HepG2 (cell line): Measurements from ENCODE around the gene PTTG1. TPM values are rescaled to one million over a fixed set of nuclear protein-coding genes. Genes with fewer than 3 reads are reported as not detected.

Source experiments
- ELF4 ChIP-seq: sonication (generic); formaldehyde crosslinking; IDR thresholded peaks from 2 replicates; pipeline ENCODE4 v1.5.0; 2020; ENCODE audit warnings: missing genetic modification reagents, mild to moderate bottlenecking, moderate library complexity, borderline replicate concordance
- GMEB2 ChIP-seq: IDR thresholded peaks from 2 replicates; pipeline ENCODE4 v1.6.1; 2016; ENCODE audit warnings: missing biosample characterization, missing genetic modification reagents, low read depth
- NAIF1 ChIP-seq: sonication (generic); formaldehyde crosslinking; IDR thresholded peaks from 2 replicates; pipeline ENCODE4 v1.5.0; 2020; ENCODE audit warnings: mild to moderate bottlenecking, missing genetic modification reagents, borderline replicate concordance
- NBN ChIP-seq: fragments of 450-650 bp; conservative IDR thresholded peaks from 2 replicates; pipeline ENCODE4 v1.6.1; 2017
- NFAT5 ChIP-seq: sonication (generic); formaldehyde crosslinking; IDR thresholded peaks from 2 replicates; pipeline ENCODE4 v1.4.0; 2020; ENCODE audit warnings: missing genetic modification reagents
- NFRKB ChIP-seq: fragments of 450-650 bp; IDR thresholded peaks from 2 replicates; pipeline ENCODE4 v1.6.1; 2017
- SOX13 ChIP-seq, 3 experiments: fragments of 450-650 bp in 1 of 3; sonication (generic) in 1 of 3; formaldehyde crosslinking in 1 of 3; IDR thresholded peaks in 2 of 3; conservative IDR thresholded peaks in 1 of 3; 2 replicates each; pipeline versions ENCODE4 v1.5.0 to v1.6.1; 2016 to 2020; ENCODE audit warnings: antibody characterized with exemption in 1 of 3, mild to moderate bottlenecking in 1 of 3, missing compliant biosample characterization in 1 of 3, missing genetic modification reagents in 1 of 3, moderate library complexity in 1 of 3
- THAP7 ChIP-seq: sonication (generic); formaldehyde crosslinking; IDR thresholded peaks from 2 replicates; pipeline ENCODE4 v1.8.1; 2023; ENCODE audit warnings: mild to moderate bottlenecking, missing genetic modification reagents
- U2AF2 ChIP-seq: fragments of 200-400 bp; formaldehyde crosslinking; IDR thresholded peaks from 2 replicates; pipeline ENCODE4 v1.6.1; 2017; ENCODE audit warnings: low read depth, mild to moderate bottlenecking, low read length
- ZFY ChIP-seq: sonication (generic); formaldehyde crosslinking; IDR thresholded peaks from 2 replicates; pipeline ENCODE4 v1.4.0; 2020; ENCODE audit warnings: missing genetic modification reagents
- ZNF235 ChIP-seq: sonication (generic); formaldehyde crosslinking; IDR thresholded peaks from 2 replicates; pipeline ENCODE4 v1.8.1; 2023; ENCODE audit warnings: mild to moderate bottlenecking, missing genetic modification reagents, borderline replicate concordance
- ZNF496 ChIP-seq: sonication (generic); formaldehyde crosslinking; IDR thresholded peaks from 2 replicates; pipeline ENCODE4 v1.8.1; 2023; ENCODE audit warnings: mild to moderate bottlenecking, moderate library complexity, missing genetic modification reagents; ENCODE audit not compliant: insufficient replicate concordance
- ZNF567 ChIP-seq: sonication (generic); formaldehyde crosslinking; IDR thresholded peaks from 2 replicates; pipeline ENCODE4 v1.8.1; 2023; ENCODE audit warnings: mild to moderate bottlenecking, missing genetic modification reagents, borderline replicate concordance
- ZNF710 ChIP-seq: sonication (generic); formaldehyde crosslinking; IDR thresholded peaks from 2 replicates; pipeline ENCODE4 v1.5.0; 2020; ENCODE audit warnings: mild to moderate bottlenecking, missing genetic modification reagents, borderline replicate concordance
- polyA plus RNA-seq, 8 experiments: library from polyadenylated mRNA; depleted of rRNA in 3 of 8; stranded (reverse) in 7 of 8; unstranded in 1 of 8; fragments of >200 nt; fragmentation: Illumina TruSeq in 4 of 8; extraction: Trizol in 4 of 8; gene quantifications; 2 replicates each; pipeline versions ENCODE4 v1.2.1 to v1.2.3, GENCODE V29; 2011 to 2016; ENCODE audit warnings: low read depth in 4 of 8, missing spikeins in 1 of 8, mixed read lengths in 1 of 8; ENCODE audit not compliant: insufficient read depth in 1 of 8
- total RNA-seq, 5 experiments: library from RNA; depleted of rRNA; stranded (reverse); fragments of >200 nt; fragmentation: Illumina TruSeq; extraction: Trizol; gene quantifications; 2 replicates each; pipeline ENCODE4 v1.2.3, GENCODE V29; 2016; ENCODE audit warnings: low read depth in 1 of 5

Gene PTTG1
- total and polyA plus RNA-seq, 2 of the 13 experiments (the other 11 are each of a cell fraction or from before 2014, with no cell fraction given), result 102 to 161 TPM

- TF ChIP-seq NFAT5 (CRISPR knock-in tag) (no peak), ELF4 (peak; percentile 78), ZNF567 (CRISPR knock-in tag) (no peak), ZNF235 (no peak), NBN (no peak), NAIF1 (CRISPR knock-in tag) (0 out of 2 replicates have a peak, but pooled peaks have one; percentile 7), NFRKB (no peak), ZNF496 (CRISPR knock-in tag) (no peak), ZNF710 (no peak), THAP7 (CRISPR knock-in tag) (no peak), GMEB2 (CRISPR knock-in tag) (no peak), U2AF2 (no peak), ZFY (CRISPR knock-in tag) (peak; percentile 83), SOX13 (IDR thresholded peaks at IDR 0.05) (no peak), SOX13 (CRISPR knock-in tag; conservative IDR thresholded peaks at IDR 0.05 in 1 of 2, IDR thresholded peaks at IDR 0.05 in 1 of 2) (no peak)
Observed at GRCh38 chr5:160418561-160419457, 2.8 kb upstream of the PTTG1 start, which contains the start of gene SLU7 (continued).
